OCI-M1 (cell line): ENCODE measurements around the gene C2orf78.

ENCODE experiments used
- DNase-seq: peaks from one replicate; lab custom pipeline; 2025; lab: John Stamatoyannopoulos, UW

Gene C2orf78

DNA sequence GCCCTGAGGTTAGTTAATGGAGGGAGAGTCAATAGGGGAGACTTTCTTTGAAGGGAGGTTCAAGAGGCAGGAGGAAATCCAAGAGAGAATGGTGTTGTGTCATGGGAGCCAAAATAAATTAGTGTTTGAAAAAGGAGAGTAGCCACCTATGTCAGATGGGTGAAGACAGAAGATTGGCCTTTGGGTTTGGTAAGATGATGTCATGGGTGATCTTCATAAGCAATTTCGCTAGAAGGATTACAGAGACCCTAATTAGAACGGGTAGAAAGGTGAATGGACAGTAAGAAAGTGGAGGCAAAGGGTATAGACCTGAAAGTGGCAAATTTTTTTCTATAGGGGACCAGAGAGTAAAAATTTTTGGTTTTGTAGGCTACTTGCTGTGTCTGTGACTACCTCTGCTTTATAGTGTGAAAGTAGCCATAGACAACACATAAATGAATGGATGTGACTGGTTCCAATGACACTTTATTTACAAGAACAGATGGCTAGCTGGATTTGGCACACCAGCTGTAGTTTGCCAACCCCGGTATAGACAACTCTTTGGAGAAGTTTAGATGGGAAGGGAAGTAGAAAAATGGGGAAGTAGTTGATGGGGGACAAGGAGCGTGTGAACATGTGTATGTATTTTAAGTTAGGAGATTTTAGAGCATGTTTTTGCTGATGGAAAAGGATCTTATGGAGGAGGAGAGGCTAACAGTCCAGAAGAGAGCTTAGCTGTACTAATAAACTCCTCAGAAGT, 54.0 kb downstream of the C2orf78 start:
- DNase-seq, result peak; percentile 25

DNA sequence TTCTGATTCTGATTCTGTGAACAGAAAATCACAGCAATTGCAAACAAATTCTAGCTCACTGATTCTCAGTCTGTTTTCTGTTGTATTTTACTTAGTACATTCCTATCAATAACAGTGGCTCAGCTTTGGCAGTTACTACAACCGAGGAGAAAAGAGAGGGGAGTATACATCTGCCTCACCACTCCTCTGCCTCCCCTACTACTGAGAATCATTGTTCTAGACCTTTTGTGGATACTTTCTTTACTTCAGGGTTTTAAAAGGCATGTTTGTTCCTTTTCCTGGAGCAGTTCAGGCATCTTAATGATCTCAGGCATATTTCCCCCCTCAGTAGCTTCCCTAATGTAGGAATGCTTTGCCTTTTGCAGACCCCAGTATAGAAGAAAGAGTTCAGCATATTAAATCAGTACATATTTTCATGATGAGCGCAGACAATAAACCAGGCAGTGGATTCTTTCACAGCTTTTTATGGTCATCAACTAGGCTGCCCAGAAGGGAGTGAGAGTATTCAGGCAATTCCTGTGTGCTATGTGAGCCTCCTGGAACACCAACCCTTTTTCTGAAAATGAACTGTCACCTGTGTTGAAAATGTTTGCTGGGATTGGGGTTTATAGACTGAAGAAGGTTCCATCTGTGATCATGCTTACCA, 55.0 kb downstream of the C2orf78 start:
- DNase-seq, result no peak

DNA sequence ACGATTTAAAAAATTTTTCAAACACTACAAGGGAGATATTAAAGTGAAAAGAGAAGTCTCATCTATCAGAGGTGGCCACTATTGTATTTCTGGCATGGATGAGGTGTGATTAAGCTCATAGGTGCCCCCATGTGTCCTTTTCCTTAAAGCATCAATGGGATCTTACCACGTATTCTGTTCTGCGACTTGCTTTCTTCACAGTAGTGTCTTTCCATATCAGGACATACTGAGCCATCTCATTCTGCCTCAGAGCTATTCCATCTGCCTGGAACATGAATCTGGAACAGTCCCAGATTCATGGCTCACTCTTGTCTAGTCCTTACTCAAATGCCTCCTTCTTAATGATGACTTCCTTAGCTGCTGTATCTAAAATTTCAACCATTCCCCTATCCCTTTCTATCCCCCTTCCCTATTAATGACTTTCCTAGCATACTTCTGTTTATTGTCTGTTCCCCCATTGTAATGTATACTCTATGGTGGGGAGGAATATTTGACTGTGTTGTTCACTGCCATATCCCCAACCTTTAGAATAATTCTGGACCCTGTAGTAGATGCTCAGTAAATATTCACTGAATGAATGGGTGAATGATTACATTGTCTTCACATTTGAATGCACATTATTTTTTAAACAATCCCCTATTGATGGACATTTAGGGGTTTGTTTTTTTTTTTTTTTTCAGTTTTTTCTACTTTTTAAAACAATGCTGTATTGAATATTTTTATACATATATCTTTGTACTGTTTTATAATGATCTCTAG, 55.8 kb downstream of the C2orf78 start:
- DNase-seq, result no peak

DNA sequence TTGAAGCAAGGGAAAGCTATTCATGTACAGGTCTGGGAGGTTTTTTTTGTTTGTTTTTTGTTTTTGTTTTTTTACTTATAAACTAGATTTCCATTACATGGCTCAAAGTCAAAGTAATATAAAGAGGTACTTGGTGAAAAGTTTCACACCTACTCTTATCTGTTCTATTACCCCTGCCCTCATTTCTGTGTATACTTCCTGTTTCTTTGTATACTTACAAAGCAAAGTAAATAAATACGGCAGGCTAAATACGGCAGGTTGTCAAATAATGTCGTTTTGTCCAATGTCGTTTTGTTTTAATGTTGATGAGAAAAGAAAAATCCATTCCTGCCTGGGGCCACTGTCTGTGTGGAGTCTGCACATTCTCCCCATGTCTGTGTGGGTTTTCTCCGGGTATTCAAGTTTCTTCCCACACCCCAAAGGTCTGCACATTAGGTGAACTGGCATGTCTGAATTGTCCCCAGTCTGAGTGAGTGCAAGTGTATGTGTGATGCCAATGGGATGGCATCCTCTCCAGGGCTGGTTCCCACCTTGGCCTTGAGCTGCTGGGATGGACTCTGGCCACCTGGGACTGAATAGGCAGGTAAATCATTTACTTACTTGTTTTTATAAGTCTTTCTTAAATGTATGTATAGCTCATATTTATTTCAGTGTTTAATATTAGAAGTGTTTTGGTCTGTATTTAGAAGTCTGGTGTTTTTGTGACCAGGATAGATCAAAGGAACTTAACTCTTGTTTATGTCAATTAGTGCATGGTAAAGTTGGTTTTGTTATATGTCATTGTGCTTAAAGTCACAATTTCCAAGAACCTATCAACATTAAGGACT, 58.1 kb downstream of the C2orf78 start:
- no peak for DNase-seq

DNA sequence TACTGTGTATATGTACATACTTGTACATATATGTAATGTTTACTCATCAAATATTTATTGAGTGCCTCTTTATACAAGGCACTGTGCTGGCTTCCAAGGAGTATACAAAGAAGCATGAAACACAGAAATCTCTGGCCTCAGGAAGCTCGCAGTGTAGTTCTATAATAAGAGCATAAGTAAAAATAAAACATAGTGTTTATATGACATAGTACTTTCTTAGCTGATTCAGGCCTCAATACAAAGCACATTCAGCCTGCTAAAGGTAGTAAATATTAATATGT, 58.7 kb downstream of the C2orf78 start:
- no peak for DNase-seq

DNA sequence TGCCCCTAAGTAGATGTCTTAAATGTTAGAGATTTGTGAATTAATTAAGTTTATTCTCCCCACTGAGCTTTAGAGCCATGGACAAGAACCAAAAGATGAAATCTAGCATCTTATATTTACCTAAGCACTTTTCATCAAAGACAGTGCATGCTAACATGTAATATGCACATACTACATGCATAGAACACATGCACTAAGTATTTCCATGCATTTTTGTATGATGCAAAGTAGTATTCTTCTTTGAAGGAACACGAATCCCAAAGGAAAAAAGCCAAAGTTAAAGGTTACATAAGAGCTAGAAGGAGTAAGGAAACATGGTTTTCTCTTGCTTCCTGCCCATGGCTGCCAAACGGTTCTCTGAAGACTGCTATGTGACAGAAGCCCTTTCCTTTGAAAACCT, 60.1 kb downstream of the C2orf78 start:
- DNase-seq, result no peak

DNA sequence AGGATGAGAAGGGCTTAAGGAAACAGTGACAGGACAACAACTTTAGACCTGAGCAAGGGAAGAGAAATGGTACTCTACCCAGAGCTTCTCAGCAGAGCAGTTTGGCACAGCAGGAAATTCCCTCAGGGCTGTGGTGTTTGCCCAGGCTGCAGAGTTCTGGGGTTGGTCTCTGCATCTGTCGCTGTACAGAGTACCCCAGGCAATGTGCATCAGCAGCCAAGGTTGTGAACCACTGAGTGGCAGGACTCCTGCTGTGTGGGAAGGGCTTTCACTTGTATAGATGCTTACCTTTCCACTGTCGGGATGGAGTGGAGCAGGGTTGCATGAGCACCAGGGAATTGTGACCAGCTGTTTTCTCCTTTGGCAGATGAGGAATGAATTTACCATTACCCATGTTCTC, 66.0 kb downstream of the C2orf78 start:
- no peak for DNase-seq

DNA sequence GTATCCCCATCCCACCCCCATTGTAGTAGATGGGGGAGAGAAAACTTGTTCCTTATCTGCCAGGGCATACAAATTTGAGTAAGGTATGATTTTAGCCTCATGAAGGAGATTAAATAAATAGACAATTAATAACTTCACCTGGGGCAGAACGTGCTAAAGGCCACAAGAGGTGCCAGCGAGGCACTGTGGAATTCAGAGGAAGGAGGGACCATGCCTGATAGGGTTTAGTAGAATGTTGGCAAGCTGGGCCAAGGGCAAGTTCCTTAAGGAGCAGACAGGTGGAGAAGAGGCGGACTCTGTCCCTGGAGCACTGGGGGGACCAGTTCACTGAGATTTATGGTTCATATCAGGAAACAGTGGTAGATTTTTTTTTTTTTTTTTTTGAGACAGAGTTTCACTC, 67.3 kb downstream of the C2orf78 start:
- no peak for DNase-seq

DNA sequence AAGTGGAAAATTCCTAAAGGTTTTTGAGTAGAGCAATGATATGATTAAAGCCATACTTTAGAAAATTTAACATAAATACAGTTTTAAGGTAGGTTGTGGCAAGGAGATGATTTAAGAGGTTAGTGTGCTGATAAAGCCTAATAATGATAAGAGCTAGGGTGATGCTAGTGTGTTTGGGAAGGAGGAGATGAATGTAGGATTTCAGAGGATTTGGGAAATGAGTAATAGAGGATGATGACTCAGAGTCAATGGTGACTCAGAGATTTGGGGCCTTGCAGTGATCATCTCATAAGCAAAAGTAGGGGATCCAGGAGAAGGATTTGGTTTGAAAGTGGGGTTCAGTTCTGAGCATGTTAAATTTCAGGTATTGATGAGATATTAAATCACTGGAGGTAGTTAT, 68.0 kb downstream of the C2orf78 start:
- DNase-seq, result no peak

DNA sequence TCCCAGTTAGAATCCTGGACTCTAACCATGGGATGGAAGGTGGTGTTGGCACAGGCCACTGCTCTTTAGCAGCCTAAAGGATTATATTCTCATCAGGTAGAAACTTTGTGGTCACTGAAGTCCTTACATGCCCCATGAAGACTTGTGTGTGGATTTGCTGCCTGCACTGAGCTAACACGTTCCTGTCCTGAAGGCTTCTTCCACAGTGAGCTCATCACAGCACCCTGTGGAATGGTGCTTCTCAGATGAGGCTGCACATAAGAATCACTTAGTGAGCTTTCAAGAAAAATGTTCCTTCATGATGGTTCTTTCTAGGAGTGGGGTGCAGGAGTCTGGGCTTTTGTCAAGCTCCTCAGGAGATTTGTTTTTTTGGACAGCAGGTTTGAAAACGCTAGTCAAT, 71.5 kb downstream of the C2orf78 start:
- no peak for DNase-seq

DNA sequence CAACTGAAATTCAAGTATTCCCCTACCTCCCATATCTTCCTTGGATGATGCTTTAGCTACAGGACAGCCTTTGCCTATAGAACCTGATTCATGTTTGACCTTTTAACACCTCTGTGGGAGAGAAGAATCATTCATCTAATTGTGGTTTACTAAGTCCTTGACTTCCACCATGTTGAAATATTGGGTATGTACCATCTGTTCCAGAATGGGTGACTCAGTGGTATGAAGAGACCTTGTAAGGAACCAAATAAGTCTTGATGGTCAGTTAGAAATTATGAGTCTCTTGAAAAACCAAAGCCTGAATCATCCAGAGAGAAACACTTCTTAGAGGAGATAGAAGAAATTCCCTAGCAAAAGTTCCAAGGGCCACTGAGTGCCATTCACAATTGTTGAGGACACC, 72.2 kb downstream of the C2orf78 start:
- DNase-seq, result no peak

DNA sequence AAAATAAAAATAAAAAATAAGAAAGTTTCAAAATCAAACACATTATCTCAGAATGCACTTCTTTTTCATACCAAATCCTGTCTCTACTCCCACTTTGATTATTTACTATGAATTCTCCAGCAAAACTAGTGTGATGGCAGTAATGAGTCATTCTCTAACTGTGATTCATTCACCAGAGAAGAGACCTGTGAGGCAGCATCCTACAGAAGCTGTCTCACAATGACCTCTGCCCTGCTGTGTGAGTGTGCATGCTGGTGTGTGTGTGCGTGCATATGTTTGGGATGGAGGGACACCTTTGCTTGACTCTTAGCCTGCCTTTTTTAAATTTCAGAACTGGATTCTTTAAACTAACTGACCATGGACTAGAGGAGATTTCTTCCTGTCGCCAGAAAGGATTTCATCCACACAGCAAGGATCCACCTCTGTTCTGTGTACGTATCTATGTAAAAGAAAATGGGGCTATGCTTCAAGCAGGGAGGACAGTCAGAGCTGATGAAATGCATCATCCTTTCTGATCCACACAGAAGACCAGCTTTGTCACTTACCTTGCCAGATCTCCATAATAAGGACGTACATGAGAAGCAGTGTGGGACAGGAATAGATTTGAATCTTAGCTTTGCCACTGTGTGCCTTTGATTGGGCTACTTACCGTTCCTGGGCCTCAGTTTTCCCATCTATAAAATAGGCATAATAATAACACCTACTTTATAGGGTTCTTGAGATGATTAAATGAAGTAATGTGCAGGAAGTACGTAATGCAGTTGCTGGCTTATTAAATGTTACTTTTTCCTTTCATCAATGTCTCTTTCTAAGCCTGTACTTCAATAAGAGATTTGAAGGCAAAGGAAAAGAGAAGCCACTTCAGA, 76.0 kb downstream of the C2orf78 start:
- no peak for DNase-seq

DNA sequence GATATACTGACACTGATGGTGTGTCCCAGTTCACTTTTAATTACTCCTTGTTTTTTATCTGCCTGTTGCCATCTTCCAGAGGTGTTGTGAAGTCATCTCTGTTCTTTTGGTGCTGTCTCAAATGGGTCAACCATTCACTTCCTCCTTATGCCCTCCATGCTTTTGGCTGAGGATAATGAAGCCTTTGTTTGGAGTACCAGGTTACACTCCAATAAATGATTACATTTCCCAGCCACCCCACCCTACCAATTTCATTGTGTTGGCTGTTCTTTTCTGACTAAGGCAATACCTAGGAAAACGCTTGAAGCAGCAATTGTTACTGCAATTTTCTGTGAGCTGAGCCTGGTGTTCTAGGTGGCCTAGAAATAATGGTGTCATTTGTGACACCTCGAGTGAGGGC, 79.0 kb downstream of the C2orf78 start:
- DNase-seq, result no peak
